Prostate gland (tissue), 2 donors: ENCODE data around the gene ITPR2.

Experiments used
- CTCF ChIP-seq, 4 experiments: fragments of 200-600 bp in 2 of 4; fragments of 450-650 bp in 2 of 4; sonication (generic) in 2 of 4; IDR thresholded peaks; 1 replicate in 3 of 4; 2 replicates in 1 of 4; pipeline ENCODE4 v1.5.1; 2016 to 2019; ENCODE audit warnings: antibody characterized with exemption in 4 of 4, mild to moderate bottlenecking in 2 of 4, moderate library complexity in 2 of 4
- POLR2A ChIP-seq: fragments of 450-650 bp; IDR thresholded peaks from one replicate; pipeline ENCODE4 v1.6.1; 2016; ENCODE audit warnings: antibody characterized with exemption, mild to moderate bottlenecking

GRCh38 chr12:26488351-26488750 is 344.6 kb downstream of the ITPR2 start:
- TF ChIP-seq CTCF (IDR thresholded peaks at IDR 0.05) (no peak), POLR2A (no peak)
